Colonic mucosa (tissue), 4 donors: ENCODE data around the gene RABGAP1. TPM values are rescaled to one million over a fixed set of nuclear protein-coding genes. Genes with fewer than 3 reads are reported as not detected.
A peak's percentile ranks its signal among the peaks of the same experiment; 100 is the strongest.

Experiments
- DNase-seq: peaks from one replicate; pipeline ENCODE4 v3.0.0-alpha.2; 2020
- H3K27ac ChIP-seq: fragments of 200-600 bp; one replicate; pipeline ENCODE4 v1.8.0; 2021
- H3K27me3 ChIP-seq: fragments of 200-600 bp; one replicate; pipeline ENCODE4 v1.8.0; 2021
- H3K36me3 ChIP-seq: fragments of 200-600 bp; one replicate; pipeline ENCODE4 v1.8.0; 2021
- H3K4me1 ChIP-seq: fragments of 200-600 bp; one replicate; pipeline ENCODE4 v1.8.0; 2021; ENCODE audit warnings: mild to moderate bottlenecking
- H3K4me3 ChIP-seq: fragments of 200-600 bp; one replicate; pipeline ENCODE4 v1.8.0; 2021
- H3K9ac ChIP-seq, 2 donors: one replicate each; pipeline ENCODE4 v1.7.0; 2013; ENCODE audit warnings: control low read depth in 2 of 2, low read depth in 2 of 2, low read length in 2 of 2
- H3K9me3 ChIP-seq: fragments of 200-600 bp; one replicate; pipeline ENCODE4 v1.8.0; 2021
- CTCF ChIP-seq: fragments of 200-600 bp; IDR thresholded peaks from one replicate; pipeline ENCODE4 v1.8.0; 2022; ENCODE audit warnings: antibody characterized with exemption, mild to moderate bottlenecking
- intact Hi-C: fragments of 100-400 bp; cut with DNase I; formaldehyde crosslinking; loops from one replicate; pipeline ENCODE4 v1.14.1; 2022
- total RNA-seq, 2 donors: library from RNA; stranded (reverse); fragmentation: NEBNext Ultra II Directional in 1 of 2; extraction: Animal tissue kit (Norgen Biotek cat#: 25700) in 1 of 2; gene quantifications; one replicate each; pipeline ENCODE4 v1.2.1, GENCODE V29; 2021
- donor health status: healthy.
- donor health status: DM: no; HTN: no; CAD: no.
- donor health status: DM: no; HTN: no; CAD: no.

The RABGAP1 gene
- total RNA-seq, 2 donors from 2014 or later, result 40.9 to 49.4 TPM

- Histone ChIP-seq H3K9ac (no peak overlapping the region), H3K27ac (no peak overlapping the region), H3K4me3 (no peak overlapping the region), H3K9me3 (no peaks in the 10 kb centered on the region), H3K4me1 (no peaks in the 10 kb centered on the region), H3K27me3 (no peaks in the 10 kb centered on the region), H3K36me3 (peaks cover 14% of the 10 kb centered on the region)
- no peak for DNase-seq
- intact Hi-C loops, result no loop called here
- TF ChIP-seq CTCF, result no peak
These were observed 131.7 kb downstream of the RABGAP1 start for GRCh38 chr9:123072407-123072995.

GRCh38 chr9:123073441-123073840, 132.6 kb downstream of the RABGAP1 start:
- Histone ChIP-seq H3K27me3 (no peaks in the 10 kb centered on the region), H3K4me1 (no peaks in the 10 kb centered on the region), H3K9me3 (no peaks in the 10 kb centered on the region), H3K27ac (peak overlapping the region; percentile 22), H3K9ac (no peak overlapping the region), H3K4me3 (no peak overlapping the region), H3K36me3 (peaks cover 14% of the 10 kb centered on the region)
- no peak for TF ChIP-seq CTCF
- no peak for DNase-seq
- intact Hi-C loops, result no loop called here

- Histone ChIP-seq H3K4me1 (no peaks in the 10 kb centered on the region), H3K27me3 (no peaks in the 10 kb centered on the region), H3K9me3 (no peaks in the 10 kb centered on the region), H3K36me3 (peaks cover 14% of the 10 kb centered on the region), H3K9ac (no peak overlapping the region), H3K4me3 (no peak overlapping the region), H3K27ac (peak overlapping the region; percentile 22)
- no peak for DNase-seq
- intact Hi-C loops, result no loop called here
- no peak for TF ChIP-seq CTCF
These were observed 133.2 kb downstream of the RABGAP1 start for GRCh38 chr9:123073991-123074422.

- no peak for DNase-seq
- Histone ChIP-seq H3K27me3 (no peaks in the 10 kb centered on the region), H3K4me3 (no peak overlapping the region), H3K4me1 (no peaks in the 10 kb centered on the region), H3K36me3 (peaks cover 16% of the 10 kb centered on the region), H3K9ac (no peak overlapping the region), H3K9me3 (no peaks in the 10 kb centered on the region), H3K27ac (no peak overlapping the region)
- no peak for TF ChIP-seq CTCF
- intact Hi-C loops, result no loop called here
These were observed 133.8 kb downstream of the RABGAP1 start for GRCh38 chr9:123074628-123075027.

GRCh38 chr9:123080444-123080843, 139.6 kb downstream of the RABGAP1 start:
- Histone ChIP-seq H3K27ac (no peak overlapping the region), H3K27me3 (no peaks in the 10 kb centered on the region), H3K4me3 (no peak overlapping the region), H3K9me3 (no peaks in the 10 kb centered on the region), H3K4me1 (no peaks in the 10 kb centered on the region), H3K9ac (no peak overlapping the region), H3K36me3 (peaks cover 8% of the 10 kb centered on the region)
- no peak for TF ChIP-seq CTCF
- DNase-seq, result no peak
- intact Hi-C loops, result loop anchor here (5.0 kb wide), 1 partner anchor 267 kb away; no protein-coding TSS in a partner anchor
